Measurements from ENCODE around the gene HCFC2. TPM values are rescaled to one million over a fixed set of nuclear protein-coding genes. Genes with fewer than 3 reads are reported as not detected.

Gene HCFC2
- total and polyA plus RNA-seq, 2 experiments from 2014 or later: 16.6 to 24.0 TPM

DNA sequence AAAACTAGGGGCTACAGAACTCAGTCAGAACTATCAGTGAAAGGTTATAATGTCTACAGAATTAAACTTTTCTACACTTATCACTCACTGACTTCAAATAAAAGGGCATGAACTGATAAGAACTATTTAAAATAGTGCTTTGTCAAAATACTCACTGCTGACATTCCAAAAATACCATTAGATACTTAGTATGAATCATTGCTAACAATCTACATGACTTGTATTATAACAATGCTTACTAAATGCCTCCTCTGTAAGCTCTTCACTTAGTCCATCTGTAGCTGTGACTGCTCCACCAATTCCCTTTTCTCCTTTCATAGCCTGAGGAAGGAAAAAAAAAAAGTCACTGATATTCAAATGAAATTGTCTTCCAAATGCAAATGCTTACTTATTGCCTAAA, 56.7 kb downstream of the HCFC2 start:
- peak; percentile 84 for DNase-seq
- TF ChIP-seq EZH2 (IDR thresholded peaks at IDR 0.05; ENCODE audit: insufficient read depth, poor library complexity, severe bottlenecking) (no peak), EZH2phosphoT487 (IDR thresholded peaks at IDR 0.05; ENCODE audit: insufficient read depth, low read depth) (no peak)

DNA sequence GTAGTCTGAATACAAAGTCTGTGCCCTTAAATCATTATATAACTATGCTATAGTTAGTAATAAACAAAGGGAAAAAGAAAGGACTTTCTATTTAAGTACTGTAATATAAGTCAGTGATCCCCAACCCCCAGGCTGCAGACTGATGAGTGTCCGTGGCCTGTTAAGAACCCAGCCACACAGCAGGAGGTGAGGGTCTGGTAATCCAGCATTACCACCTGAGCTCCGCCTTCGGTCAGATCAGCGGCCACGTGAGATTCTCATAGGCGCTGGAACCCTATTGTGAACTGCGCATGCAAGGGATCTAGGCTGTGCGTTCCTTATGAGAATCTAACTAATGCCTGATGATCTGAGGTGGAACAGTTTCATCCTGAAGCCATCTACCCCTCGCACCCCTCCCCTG, 58.0 kb downstream of the HCFC2 start:
- WGBS, 2 experiments (ENCODE audit: low coverage in 1 of 2, low lambda C conversion rate in 2 of 2, missing lambda C conversion rate in 2 of 2): 96 to 98% methylated on average over 9 of the region's 9 CpGs
- in situ Hi-C loops (cut with MboI): no loop called here
- H3K36me3 ChIP-seq (ENCODE audit: low read depth): peaks cover 55% of the 10 kb centered on the region

More for the DNA sequence above, 56.7 kb downstream of the HCFC2 start:
- Histone ChIP-seq H3K9me2 (ENCODE audit: insufficient read depth) (no peaks in the 10 kb centered on the region), H3K9ac (peak overlapping the region; percentile 18; the same call in 1 of the 2 replicates), H3K36me3 (ENCODE audit: low read depth) (peaks cover 47% of the 10 kb centered on the region), H3K27me3 (replicated peaks; ENCODE audit: insufficient read depth) (no peaks in the 10 kb centered on the region), H3K4me3 (peak overlapping the region; percentile 34), H3F3A (ENCODE audit: insufficient read depth) (peaks cover 50% of the 10 kb centered on the region), H3K4me2 (ENCODE audit: unreplicated experiment) (peak overlapping the region; percentile 80), H3K9me3 (ENCODE audit: low read depth) (no peaks in the 10 kb centered on the region), H4K20me1 (ENCODE audit: insufficient read depth) (no peaks in the 10 kb centered on the region), H3K4me1 (ENCODE audit: insufficient read depth) (peaks cover 35% of the 10 kb centered on the region), H3K79me2 (ENCODE audit: insufficient read depth) (peaks cover 32% of the 10 kb centered on the region), H2AFZ (no peak overlapping the region), H3K27ac (peak overlapping the region; percentile 39)
- in situ Hi-C loops (cut with MboI): no loop called here

DNA sequence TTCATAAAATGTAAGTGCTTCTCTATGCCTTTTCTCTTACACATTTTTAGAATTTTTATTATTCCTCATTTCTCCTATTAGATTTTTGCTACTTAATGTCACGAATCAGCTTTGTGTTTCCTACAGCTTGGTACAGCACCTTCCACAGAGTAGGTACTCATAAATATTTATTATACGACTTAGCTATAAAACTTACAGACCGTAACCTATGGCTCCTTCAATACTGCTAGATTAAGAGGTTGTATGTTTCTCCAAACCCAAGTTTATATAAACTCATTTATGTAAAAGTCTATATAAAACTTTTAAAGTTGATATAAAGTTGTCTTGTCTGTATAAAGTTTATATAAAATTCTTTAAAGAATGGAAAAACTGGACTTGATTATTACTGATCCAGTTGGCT, 62.2 kb downstream of the HCFC2 start:
- Histone ChIP-seq H3F3A (ENCODE audit: insufficient read depth) (peaks cover 25% of the 10 kb centered on the region), H3K9ac (no peak overlapping the region), H3K79me2 (ENCODE audit: insufficient read depth) (peaks cover 63% of the 10 kb centered on the region), H3K9me2 (ENCODE audit: insufficient read depth) (no peaks in the 10 kb centered on the region), H3K27me3 (replicated peaks; ENCODE audit: insufficient read depth) (no peaks in the 10 kb centered on the region), H2AFZ (no peak overlapping the region), H3K36me3 (ENCODE audit: low read depth) (peaks cover 34% of the 10 kb centered on the region), H3K4me1 (ENCODE audit: insufficient read depth) (peaks cover 34% of the 10 kb centered on the region), H3K27ac (no peak overlapping the region), H3K4me2 (ENCODE audit: unreplicated experiment) (no peak overlapping the region), H3K4me3 (no peak overlapping the region), H3K9me3 (ENCODE audit: low read depth) (no peaks in the 10 kb centered on the region), H4K20me1 (ENCODE audit: insufficient read depth) (no peaks in the 10 kb centered on the region)
- 98 to 99% methylated on average over 3 of the region's 3 CpGs for WGBS, 2 experiments (ENCODE audit: low coverage in 1 of 2, low lambda C conversion rate in 2 of 2, missing lambda C conversion rate in 2 of 2)
- TF ChIP-seq EZH2phosphoT487 (IDR thresholded peaks at IDR 0.05; ENCODE audit: insufficient read depth, low read depth): no peak
- TF ChIP-seq EZH2 (IDR thresholded peaks at IDR 0.05; ENCODE audit: insufficient read depth, poor library complexity, severe bottlenecking): no peak
- DNase-seq: no peak
- in situ Hi-C loops (cut with MboI): no loop called here

More for the DNA sequence above, 58.0 kb downstream of the HCFC2 start:
- Histone ChIP-seq H4K20me1 (ENCODE audit: insufficient read depth) (no peaks in the 10 kb centered on the region), H3K4me2 (ENCODE audit: unreplicated experiment) (no peak overlapping the region), H3K9me3 (ENCODE audit: low read depth) (no peaks in the 10 kb centered on the region), H3K9me2 (ENCODE audit: insufficient read depth) (no peaks in the 10 kb centered on the region), H3K9ac (no peak overlapping the region), H2AFZ (no peak overlapping the region), H3K27me3 (replicated peaks; ENCODE audit: insufficient read depth) (no peaks in the 10 kb centered on the region), H3K27ac (peak overlapping the region; percentile 39), H3K4me1 (ENCODE audit: insufficient read depth) (peaks cover 35% of the 10 kb centered on the region), H3K79me2 (ENCODE audit: insufficient read depth) (peaks cover 37% of the 10 kb centered on the region), H3F3A (ENCODE audit: insufficient read depth) (peaks cover 54% of the 10 kb centered on the region), H3K4me3 (no peak overlapping the region)
- DNase-seq: no peak
- no peak for TF ChIP-seq EZH2phosphoT487 (IDR thresholded peaks at IDR 0.05; ENCODE audit: insufficient read depth, low read depth)
- TF ChIP-seq EZH2 (IDR thresholded peaks at IDR 0.05; ENCODE audit: insufficient read depth, poor library complexity, severe bottlenecking): no peak

DNA sequence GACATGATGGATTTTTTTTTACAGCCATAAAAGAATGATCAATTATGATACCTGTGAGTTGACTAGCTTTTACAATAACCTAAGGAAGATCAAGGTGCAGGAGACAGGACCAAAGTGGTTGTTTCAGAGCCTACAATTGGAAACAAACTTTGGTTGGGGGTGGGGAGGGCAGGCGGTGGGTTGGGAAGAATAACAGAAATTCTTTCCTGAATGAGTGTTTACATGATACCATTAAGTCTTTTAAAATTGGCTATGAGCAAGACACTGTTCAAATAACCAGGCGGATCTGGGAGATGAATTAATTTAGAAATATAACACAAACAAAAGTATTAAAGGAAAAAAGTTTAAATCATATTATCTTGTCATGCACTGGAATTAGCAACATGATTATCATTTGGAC, 66.4 kb downstream of the HCFC2 start:
- peak overlapping the region; percentile 25 for H3K4me2 ChIP-seq (ENCODE audit: unreplicated experiment)
- no peak for DNase-seq
- H3K9ac ChIP-seq: no peak overlapping the region
- peaks cover 42% of the 10 kb centered on the region for H3K36me3 ChIP-seq (ENCODE audit: low read depth)
- H2AFZ ChIP-seq: no peak overlapping the region
- H3K27me3 ChIP-seq (replicated peaks; ENCODE audit: insufficient read depth): no peaks in the 10 kb centered on the region
- H3K27ac ChIP-seq: no peak overlapping the region
- H3K9me3 ChIP-seq (ENCODE audit: low read depth): no peaks in the 10 kb centered on the region
- peaks cover 44% of the 10 kb centered on the region for H3K4me1 ChIP-seq (ENCODE audit: insufficient read depth)
- no peaks in the 10 kb centered on the region for H3K9me2 ChIP-seq (ENCODE audit: insufficient read depth)
- 76 to 77% methylated on average over 2 of the region's 2 CpGs for WGBS, 2 experiments (ENCODE audit: low coverage in 1 of 2, low lambda C conversion rate in 2 of 2, missing lambda C conversion rate in 2 of 2)
- H3F3A ChIP-seq (ENCODE audit: insufficient read depth): peaks cover 22% of the 10 kb centered on the region
- H4K20me1 ChIP-seq (ENCODE audit: insufficient read depth): no peaks in the 10 kb centered on the region
- TF ChIP-seq EZH2phosphoT487 (IDR thresholded peaks at IDR 0.05; ENCODE audit: insufficient read depth, low read depth) (no peak), EZH2 (IDR thresholded peaks at IDR 0.05; ENCODE audit: insufficient read depth, poor library complexity, severe bottlenecking) (no peak)
- H3K4me3 ChIP-seq: no peak overlapping the region
- peaks cover 95% of the 10 kb centered on the region for H3K79me2 ChIP-seq (ENCODE audit: insufficient read depth)
- in situ Hi-C loops (cut with MboI): no loop called here

DNA sequence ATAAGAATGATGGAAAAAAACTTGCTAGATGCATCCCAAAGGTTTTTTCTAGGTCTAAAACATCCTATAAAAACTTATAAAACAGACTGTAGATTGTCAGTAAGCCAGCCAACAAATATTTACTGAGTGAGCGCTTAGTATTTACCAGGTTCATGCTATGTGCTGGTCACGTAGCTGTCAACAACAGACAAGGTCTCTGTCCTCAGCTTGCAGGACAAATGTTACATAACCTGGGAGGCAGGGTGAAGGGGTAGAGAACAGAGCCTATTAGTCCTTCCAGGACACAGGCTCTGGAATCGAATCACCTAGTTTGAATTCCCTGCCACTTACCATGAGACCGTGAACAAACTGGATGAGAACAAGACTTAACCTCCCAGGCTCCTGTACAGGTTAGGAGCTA, 67.3 kb downstream of the HCFC2 start:
- Histone ChIP-seq H3F3A (ENCODE audit: insufficient read depth) (peaks cover 24% of the 10 kb centered on the region), H2AFZ (no peak overlapping the region), H3K9ac (no peak overlapping the region), H3K4me2 (ENCODE audit: unreplicated experiment) (peak overlapping the region; percentile 3), H4K20me1 (ENCODE audit: insufficient read depth) (no peaks in the 10 kb centered on the region), H3K9me3 (ENCODE audit: low read depth) (no peaks in the 10 kb centered on the region), H3K4me1 (ENCODE audit: insufficient read depth) (peaks cover 53% of the 10 kb centered on the region), H3K36me3 (ENCODE audit: low read depth) (peaks cover 33% of the 10 kb centered on the region), H3K27ac (no peak overlapping the region), H3K4me3 (no peak overlapping the region), H3K79me2 (ENCODE audit: insufficient read depth) (peaks cover 95% of the 10 kb centered on the region), H3K27me3 (replicated peaks; ENCODE audit: insufficient read depth) (no peaks in the 10 kb centered on the region), H3K9me2 (ENCODE audit: insufficient read depth) (no peaks in the 10 kb centered on the region)
- DNase-seq: no peak
- TF ChIP-seq EZH2phosphoT487 (IDR thresholded peaks at IDR 0.05; ENCODE audit: insufficient read depth, low read depth): no peak
- no peak for TF ChIP-seq EZH2 (IDR thresholded peaks at IDR 0.05; ENCODE audit: insufficient read depth, poor library complexity, severe bottlenecking)
- 87 to 95% methylated on average over 4 of the region's 4 CpGs for WGBS, 2 experiments (ENCODE audit: low coverage in 1 of 2, low lambda C conversion rate in 2 of 2, missing lambda C conversion rate in 2 of 2)
- in situ Hi-C loops (cut with MboI): no loop called here

Data from GM23248 (cell line).